PFSK-1 (cell line): ENCODE results near the gene DKKL1.

ENCODE experiments used
- POLR2AphosphoS5 ChIP-seq: IDR thresholded peaks from 2 replicates; pipeline ENCODE4 v1.6.1; 2012; ENCODE audit warnings: low read depth, mild to moderate bottlenecking, control low read depth, low read length, moderate library complexity
- REST ChIP-seq, 2 experiments: IDR thresholded peaks; 2 replicates each; pipeline versions ENCODE4 v1.6.1 to v1.8.0; 2011 to 2012; ENCODE audit warnings: low read depth in 2 of 2, low read length in 2 of 2, control low read depth in 1 of 2, inconsistent platforms in 1 of 2, mild to moderate bottlenecking in 1 of 2, moderate library complexity in 1 of 2; ENCODE audit not compliant: insufficient read depth in 1 of 2
- TAF1 ChIP-seq: IDR thresholded peaks from 2 replicates; pipeline ENCODE4 v1.6.1; 2012; ENCODE audit warnings: low read length, control low read depth, borderline replicate concordance; ENCODE audit not compliant: insufficient read depth

- no peak for TF ChIP-seq POLR2AphosphoS5
- no peak for TF ChIP-seq REST (IDR thresholded peaks at IDR 0.05; ENCODE audit: insufficient read depth in 1 of 2, low read depth in 2 of 2, low read length in 2 of 2)
- no peak for TF ChIP-seq TAF1
These were observed 2.4 kb downstream of the DKKL1 start for GRCh38 chr19:49366110-49366509.
